Stimulated activated CD8-positive, alpha-beta memory T cell treated with anti-CD3 and anti-CD28 coated beads, Interleukin-15, amount 100 ng/mL, for 24 hours (primary cell): Measurements from ENCODE around the gene POLR1E.

ENCODE experiments used
- DNase-seq: peaks from one replicate; pipeline ENCODE4 v3.0.0-alpha.2; 2020; ENCODE audit warnings: low read depth

POLR1E gene, protein sequence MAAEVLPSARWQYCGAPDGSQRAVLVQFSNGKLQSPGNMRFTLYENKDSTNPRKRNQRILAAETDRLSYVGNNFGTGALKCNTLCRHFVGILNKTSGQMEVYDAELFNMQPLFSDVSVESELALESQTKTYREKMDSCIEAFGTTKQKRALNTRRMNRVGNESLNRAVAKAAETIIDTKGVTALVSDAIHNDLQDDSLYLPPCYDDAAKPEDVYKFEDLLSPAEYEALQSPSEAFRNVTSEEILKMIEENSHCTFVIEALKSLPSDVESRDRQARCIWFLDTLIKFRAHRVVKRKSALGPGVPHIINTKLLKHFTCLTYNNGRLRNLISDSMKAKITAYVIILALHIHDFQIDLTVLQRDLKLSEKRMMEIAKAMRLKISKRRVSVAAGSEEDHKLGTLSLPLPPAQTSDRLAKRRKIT

DNA sequence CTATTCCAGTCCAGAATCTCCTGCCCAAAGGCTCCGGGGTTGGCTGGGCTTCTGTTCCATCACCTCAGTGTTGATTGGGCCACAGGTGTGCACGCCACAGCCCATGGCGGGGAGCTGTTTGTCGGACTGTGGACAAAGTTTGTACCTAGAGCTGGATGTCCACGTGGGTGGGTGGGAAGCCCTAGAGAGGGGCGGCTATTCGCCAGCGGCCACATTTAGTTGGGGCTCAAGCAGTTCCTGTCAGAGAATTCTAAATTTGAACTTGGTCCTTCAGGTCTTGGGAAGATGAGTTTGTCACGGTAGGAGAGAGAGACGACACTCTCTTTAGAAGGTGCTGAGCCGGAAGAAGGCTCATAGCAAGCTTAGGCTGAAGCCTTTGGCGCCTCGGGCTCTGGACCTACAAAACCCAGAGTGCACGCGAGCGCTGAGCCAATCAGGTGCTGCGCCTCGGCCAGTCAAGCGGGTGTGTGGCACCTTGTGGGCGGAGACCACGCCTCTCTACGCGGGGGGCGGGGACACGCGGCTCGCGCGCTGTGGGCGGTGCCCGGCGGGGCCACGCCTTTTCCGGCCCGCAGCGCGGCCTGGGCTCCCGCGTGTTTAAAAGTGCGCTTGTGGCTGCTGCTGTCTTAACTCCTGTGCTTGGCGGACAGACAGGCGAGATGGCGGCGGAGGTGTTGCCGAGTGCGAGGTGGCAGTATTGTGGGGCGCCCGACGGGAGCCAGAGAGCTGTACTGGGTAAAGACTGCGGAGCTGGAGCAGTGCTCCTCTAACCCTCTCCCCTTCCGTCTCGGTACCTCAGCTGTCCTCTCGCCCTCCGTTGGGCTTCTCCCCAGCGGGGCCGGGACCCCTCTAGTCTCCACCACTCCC is at the start of gene POLR1E:
Gene POLR1E (plus strand): TSS at position 560 of the 867 bp plus-strand sequence. CDS start 100 bp downstream, at position 660.
- peak; percentile 98 for DNase-seq

DNA sequence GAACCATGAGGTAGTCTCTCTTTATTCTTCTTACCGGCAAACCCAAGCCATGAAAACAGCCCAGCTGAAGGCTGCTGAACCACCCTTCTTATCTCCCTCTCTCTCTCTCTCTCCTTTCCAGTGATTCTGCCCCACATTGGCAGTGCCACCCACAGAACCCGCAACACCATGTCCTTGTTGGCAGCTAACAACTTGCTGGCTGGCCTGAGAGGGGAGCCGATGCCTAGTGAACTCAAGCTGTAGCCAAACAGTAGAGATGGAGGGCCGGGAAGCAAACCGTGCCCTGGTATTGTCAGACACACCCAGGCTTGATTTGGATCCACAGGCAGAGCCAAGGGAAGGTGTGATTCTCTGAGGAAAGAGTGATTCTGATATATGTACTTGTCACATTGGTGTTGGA is 49.2 kb upstream of the POLR1E start:
- no peak for DNase-seq

DNA sequence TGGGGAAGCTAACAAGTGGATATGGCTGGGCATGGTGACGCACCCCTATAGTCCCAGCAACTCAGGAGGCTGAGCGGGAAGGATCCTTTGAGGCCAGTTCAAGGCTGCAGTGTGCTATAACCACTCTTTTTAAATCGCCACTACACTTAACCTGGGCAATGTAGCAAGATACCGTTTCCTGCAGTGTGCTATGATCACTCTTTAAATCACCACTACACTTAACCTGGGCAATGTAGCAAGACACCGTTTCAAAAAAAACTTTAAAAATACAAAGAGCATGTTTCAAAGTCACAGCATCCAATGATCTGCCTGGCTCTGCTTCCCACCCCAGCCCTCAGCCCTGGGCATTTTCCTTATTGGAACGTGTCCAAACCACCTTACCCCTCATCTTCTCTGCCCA is 48.7 kb upstream of the POLR1E start:
- DNase-seq, result no peak

DNA sequence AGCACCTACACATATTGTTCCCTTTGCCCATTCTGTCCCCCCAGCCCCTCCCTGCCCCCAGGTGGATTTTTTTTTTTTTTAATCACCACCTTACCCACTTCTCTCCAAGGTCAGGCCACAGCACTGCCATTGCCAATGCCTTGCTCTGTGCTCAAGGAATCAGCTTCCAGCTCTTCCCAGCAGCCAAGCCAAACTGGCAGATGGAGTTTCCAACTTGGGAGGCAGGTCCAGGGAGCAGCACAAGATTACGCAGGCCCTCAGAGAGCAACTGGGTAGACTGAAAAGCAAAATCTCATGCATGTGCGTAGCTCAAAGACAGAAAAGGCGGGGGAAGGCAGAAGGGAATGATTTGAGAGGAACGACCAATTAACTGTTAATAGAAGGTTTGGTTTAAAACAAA is 48.1 kb upstream of the POLR1E start:
- no peak for DNase-seq

DNA sequence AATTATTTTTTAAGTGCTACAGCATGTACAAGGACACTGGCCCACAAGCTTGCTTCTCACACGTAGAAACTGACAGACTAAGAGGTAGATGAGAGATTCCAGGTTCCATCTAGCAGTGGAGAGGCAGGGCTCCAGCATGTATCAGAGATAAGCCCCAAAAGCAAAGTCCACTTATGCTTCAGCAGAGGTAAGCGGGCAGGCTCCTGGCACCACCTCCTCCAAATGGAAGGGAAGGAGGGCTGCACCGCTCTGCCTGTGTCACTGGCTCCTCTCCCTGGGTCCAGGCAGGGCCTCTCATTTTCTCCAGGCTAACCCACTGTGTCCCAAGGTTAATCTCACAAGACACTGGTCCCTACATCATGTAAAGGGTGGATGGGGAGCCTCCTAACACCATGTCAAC is 47.4 kb upstream of the POLR1E start:
- DNase-seq, result no peak

DNA sequence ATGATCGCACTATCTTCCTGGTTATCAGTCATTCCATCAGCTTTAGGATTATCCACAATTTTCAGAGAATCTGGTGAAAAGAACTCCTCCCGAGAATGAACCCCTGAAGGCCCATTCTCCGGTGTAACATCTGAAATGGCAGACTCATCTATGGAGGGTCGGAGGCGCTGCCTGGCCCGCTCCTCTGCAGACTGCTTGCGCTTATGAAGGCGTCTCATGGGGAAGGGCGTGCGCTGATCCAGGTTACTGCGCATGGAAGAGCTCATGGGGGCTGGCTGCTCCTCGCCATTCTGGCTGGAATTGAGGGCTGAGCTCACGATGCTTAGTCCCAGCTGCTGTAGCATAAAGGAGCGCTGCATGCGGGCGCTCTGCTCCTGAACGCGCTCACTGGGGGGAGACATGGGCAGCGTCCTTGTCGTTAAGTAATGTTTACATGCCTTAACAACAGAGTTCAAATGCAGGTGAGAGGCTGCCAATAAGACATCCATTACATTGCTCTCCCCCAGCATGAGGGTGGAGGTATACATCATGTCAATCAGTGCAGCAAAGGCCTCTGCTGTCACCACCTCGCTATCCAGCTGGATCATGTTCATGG is 43.9 kb upstream of the POLR1E start:
- DNase-seq, result no peak

DNA sequence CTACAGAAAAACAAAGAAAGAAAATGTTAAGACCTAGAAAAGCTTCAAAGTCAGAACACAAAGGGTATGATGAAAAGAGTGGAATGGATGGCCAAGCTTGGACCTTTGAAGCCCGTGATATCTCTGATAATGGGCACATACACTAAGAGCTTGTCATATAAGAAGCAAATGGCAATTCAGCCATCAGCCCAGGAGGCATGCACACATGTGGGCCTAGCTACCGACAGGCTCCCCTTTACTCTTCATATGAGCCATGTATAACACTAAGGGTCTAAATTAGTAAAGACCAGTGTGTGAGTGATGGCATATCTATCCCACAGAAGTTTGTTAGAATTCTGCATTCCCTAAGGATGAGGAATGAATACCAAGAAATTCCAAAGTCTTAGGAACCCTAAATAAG is 43.2 kb upstream of the POLR1E start:
- DNase-seq, result no peak

DNA sequence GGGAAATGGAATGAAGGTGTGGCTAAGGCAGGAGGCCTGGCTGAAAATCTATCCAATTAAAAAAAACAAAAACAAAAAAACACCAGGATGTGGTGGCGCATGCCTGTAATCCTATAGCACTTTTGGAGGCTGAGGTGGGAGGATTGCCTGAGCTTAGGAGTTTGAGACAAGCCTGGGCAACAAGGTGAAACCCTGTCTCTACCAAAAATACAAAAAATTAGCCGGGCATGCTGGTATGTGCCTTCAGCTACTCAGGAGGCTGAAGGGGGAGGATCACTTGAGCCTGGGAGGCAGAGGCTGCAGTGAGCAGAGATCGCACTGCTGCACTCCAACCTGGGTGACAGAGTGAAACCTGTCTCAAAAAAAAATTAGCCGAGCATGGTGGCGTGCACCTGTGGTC is 42.2 kb upstream of the POLR1E start:
- no peak for DNase-seq

DNA sequence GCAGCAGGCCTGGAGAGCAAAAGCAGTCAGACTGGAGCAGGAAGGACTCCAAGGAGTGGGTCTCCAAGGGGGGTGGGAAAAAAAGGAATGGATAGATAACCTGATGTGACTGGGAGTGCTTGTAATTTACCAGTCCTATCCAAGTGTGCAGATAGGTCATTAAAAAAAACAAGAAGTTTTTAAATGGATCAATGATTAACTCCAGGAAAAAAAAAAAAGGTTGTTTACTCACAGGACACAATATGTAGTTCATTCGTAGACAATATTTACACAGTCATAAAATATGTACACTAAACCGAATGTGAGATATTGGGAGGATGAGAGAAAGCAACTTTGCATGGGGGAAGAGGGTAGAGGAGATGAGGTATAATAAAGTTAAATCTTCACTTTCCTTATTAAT is 40.9 kb upstream of the POLR1E start:
- DNase-seq, result no peak

DNA sequence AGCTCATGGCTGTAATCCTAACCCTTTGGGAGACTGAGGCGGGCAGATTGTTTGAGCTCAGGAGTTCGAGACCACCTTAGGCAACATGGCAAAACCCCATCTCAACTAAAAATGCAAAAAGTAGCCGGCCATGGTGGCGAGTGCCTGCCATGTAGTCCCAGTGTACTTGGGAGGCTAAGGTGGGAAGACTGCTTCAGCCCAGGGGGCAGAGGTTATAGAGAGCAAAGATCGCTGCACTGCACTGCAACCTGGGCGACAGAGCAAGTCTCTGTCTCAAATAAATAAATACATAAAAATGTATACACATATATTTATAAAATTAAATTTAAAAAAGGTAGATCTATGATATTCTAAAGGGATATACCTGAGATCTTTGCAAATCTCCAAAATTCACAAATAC is 39.9 kb upstream of the POLR1E start:
- DNase-seq, result no peak

DNA sequence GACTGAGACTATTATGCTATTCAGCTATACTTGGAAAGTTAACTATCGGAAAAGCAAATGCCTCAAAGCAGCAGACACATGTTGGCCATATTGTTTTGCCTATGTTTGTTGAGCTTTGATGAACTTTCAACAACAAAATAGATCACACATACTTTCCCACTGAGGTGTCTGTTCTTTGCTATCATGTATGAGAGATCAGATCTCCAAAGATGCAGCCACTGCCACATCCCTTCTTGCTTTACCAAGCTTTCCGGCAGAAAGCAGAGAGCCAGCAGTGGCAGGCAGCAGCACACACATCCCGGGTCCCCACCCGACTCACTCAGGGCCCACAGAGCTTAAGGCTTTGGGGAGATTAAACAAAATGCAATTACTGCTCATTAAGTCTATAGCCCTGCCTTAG is 39.3 kb upstream of the POLR1E start:
- no peak for DNase-seq

DNA sequence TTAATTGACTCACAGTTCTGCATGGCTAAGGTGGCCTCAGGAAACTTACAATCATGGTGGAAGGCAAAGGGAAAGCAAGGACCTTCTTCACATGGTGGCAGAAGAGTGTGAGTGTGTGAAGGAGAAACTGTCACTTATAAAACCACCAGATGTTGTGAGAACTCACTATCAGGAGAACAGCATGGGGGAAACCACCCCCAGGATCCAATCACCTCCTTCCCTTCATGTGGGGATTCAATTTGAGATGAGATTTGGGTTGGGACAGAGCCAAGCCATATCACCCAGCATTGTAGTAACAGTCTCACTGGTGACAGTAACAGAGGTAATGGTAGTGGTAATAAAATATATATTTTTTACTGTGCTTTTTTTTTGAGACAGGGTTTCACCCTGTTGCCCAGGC is 38.6 kb upstream of the POLR1E start:
- no peak for DNase-seq

DNA sequence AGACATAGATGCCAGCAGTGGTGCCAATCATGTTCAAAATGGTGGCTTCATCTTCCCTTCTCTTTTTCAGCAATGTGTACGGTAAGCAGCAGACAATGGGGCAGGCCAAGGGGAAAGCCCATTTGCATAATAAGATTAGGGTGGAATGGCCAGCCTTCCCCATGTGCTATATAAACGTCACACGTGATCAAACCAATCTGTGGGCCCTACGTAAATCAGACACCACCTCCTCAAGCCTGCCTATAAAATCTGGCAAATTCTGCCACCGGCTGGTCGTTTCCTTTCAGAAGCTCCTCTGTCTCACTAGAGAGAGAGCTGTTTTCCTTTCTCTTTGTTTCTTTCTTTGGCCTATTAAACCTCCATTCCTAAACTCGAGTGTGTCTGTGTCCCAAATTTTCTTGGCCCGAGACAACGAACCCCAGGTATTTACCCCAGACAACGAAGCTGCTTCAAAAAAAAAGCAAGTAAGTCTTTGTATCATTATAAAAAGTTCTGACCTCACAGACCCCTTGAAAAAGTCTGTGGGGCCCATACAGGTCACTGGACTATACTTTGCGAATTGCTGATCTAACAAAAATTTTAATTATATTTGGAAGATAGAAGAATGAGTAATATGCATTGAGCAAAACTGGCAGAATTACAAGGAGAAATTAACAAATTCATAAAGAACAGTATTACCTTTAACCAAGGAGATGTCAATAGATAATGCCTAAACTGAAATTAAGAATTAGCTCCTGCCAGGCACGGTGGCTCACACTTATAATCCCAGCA is 35.7 kb upstream of the POLR1E start:
- no peak for DNase-seq

DNA sequence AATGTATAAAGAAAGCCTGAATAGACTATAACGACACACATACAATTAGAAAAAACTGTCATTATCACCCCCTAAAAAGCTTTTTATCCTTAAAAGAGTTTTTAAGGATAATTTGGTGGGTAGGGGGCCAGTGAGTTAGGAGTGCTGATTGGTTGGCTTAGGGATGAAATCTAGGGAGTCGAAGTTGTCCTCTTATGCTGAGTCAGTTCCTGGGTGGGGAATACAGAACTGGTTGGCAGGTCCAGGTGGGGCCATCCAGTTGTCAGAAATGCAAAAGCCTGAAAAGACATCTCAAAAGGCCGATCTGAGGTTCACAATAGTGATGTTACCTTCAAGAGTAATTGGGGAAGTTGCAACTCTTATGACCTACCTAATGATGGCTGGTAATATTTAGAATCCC is 34.1 kb upstream of the POLR1E start:
- no peak for DNase-seq

DNA sequence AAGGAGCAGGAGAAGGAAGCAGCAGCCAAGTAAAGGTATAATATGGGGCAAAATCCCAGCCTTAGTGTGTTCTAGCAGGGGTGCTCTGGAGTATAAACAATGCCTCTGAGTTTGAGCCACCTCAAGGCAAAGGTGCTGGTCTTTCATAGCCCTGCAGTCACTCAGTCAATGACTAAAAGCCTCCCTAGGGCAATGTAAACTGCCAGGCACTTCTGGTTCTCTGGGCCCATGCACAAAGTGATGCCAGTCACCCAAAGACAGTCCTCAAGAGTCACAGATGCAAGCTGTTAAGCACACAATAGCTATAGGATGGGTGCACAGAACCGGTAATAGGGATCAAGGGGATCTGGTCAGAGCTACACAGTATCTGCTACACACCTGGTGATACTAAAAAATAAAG is 33.1 kb upstream of the POLR1E start:
- DNase-seq, result no peak

DNA sequence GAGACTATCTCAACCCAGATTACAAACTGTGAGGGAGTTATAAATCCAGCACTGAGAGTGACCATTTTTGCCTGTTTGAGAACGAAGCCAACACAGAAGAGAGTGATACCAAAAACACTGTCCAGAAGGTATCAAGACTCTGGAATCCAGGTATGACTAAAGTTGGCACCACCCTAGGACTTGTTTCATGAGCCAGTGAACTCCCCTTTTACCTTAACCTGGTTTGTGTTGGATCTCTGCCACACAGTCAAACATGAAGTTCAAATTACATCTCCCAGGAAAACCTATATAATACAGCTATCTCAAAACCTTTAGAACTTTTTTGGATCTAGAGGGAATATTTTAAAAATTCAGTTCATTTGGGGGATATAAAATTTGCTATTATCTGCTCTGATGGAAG is 31.9 kb upstream of the POLR1E start:
- DNase-seq, result no peak

DNA sequence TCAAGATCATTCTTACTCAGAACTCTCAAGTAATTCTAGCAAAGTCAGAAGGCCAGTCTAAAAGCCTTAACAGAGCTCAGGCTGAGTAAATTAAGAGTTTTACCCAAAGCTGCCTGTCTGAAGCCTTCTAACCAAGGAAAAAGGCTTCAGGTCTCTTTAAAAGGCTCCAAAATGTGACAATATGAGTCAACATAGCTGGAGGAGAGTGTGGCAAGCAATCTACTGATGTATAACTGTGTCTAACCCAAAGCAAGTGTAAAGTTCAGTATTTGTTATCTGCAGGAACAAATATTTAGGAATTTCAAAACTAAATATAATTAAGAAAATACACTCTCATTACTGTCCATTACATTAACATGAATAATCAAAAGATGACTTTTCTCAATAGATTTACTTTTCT is 31.5 kb upstream of the POLR1E start:
- no peak for DNase-seq

DNA sequence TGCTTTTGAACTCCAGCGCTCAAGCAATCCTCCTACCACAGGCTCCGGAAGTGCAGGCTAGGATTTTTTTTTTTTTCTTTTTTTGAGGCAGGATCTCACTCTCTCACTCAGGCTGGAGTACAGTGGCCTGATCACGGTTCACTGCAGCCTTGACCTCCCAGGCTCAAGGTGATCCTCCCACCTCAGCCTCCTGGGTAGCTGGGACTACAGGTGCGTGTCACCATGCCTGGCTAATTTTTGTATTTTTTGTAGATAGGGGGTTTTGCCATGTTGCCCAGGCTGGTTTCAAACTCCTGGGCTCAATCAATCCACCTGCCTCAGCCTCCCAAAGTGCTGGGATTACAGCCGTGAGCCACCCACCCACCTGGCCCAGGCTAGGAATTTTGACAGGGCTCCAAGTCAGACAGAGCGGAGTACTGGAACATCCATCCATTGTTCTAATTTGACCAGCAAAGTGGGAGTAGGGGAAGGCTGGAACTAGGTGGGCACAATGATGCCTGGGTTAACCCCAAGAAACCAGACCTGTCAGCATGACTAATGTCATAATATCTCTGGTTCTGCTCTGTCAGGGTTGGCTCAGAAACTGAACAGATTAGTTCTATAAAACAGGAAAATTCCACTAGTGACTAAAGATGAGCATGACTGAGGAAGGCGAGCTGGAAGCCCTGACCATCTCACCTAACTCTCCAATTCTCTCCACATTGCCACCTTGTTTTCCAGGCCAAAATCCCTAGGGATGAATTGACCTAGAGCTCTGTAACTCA is 29.7 kb upstream of the POLR1E start:
- DNase-seq, result no peak

DNA sequence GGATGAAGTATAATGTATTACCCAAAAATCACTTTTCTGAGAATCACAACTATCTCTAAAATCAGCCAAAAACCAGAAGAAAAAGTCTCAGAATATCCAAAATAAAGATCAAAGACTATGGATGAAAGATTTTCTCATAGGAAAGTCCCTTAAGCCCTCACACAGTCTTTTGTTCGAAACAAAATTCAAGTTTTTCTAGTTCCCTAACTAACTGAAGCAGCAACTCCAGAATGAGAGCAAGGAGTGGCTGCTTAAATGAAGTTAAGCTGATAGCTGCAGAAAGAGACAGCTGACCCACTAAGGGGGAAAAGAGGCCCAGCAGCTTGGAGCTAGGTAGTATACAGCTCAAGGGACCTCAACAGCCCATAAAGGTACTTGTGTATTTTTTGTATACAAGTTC is 28.9 kb upstream of the POLR1E start:
- DNase-seq, result no peak

DNA sequence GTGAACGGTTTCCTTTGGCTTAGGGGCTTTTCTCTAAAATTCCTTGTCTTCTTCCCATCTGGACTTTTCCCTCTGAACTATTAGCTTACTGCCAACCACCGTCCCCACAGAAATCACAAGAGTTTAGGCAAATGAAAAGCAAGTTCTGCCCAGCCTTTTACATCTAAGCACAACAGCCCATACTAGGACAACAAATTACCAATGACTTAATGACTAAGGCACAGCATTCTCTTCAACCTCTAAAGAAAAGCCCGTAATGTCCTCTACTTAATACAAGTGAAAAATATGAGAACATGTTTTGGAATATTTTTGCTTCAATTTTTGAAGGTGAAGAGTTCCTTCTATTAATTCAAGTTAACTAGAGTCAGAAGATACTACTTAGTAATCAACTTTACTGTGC is 21.7 kb upstream of the POLR1E start:
- DNase-seq, result no peak
